PC-3 (cell line): ENCODE measurements around the gene LEP. TPM values are rescaled to one million over a fixed set of nuclear protein-coding genes. Genes with fewer than 3 reads are reported as not detected.

ENCODE experiments used
- ATAC-seq: fragments of 200-7000 bp; cut with Tn5 transposase; 2 replicates; pipeline ENCODE4 v1.9.1; 2020; ENCODE audit warnings: mild to moderate bottlenecking, moderate library complexity
- BruUV-seq: library from RNA; stranded (reverse); fragments of 400-500 nt; replicated peaks from 2 replicates; lab custom pipeline; 2021; lab: Mats Ljungman, UMichigan
- CTCF ChIA-PET: fragments of 300-600 bp; sonication (Branson Sonifier 250); formaldehyde crosslinking; loops from one replicate; lab custom pipeline; 2022; ENCODE audit warnings: antibody characterized with exemption; lab: Charles Lee
- POLR2A ChIA-PET: fragments of 300-600 bp; sonication (Branson Sonifier 250); formaldehyde crosslinking; loops from one replicate; lab custom pipeline; 2022; ENCODE audit warnings: antibody characterized with exemption; ENCODE audit not compliant: unreplicated experiment; lab: Charles Lee
- DNase-seq: peaks from one replicate; pipeline ENCODE4 v3.0.0-alpha.2; 2015
- H2AFZ ChIP-seq: fragments of 300-600 bp; sonication (generic); 2 replicates; pipeline ENCODE4 v1.6.0; 2016; ENCODE audit warnings: antibody characterized with exemption, low read length
- H3F3A ChIP-seq: fragments of 300-600 bp; sonication (generic); one replicate; pipeline ENCODE4 v1.6.0; 2017; ENCODE audit warnings: antibody characterized with exemption, low read length, control low read depth, mild to moderate bottlenecking; ENCODE audit not compliant: unreplicated experiment
- H3K27ac ChIP-seq: fragments of 300-600 bp; sonication (generic); 2 replicates; pipeline ENCODE4 v1.5.1; 2016; ENCODE audit warnings: mild to moderate bottlenecking, low read length
- H3K27me3 ChIP-seq: fragments of 300-600 bp; sonication (generic); 2 replicates; pipeline ENCODE4 v1.6.1; 2016; ENCODE audit warnings: low read length, mixed read lengths
- H3K36me3 ChIP-seq: fragments of 300-600 bp; sonication (generic); 2 replicates; pipeline ENCODE4 v1.6.1; 2016; ENCODE audit warnings: low read depth, mixed run types, low read length, mixed read lengths
- H3K4me1 ChIP-seq: fragments of 300-600 bp; sonication (generic); 2 replicates; pipeline ENCODE4 v1.5.1; 2016; ENCODE audit warnings: low read length; ENCODE audit not compliant: insufficient read depth
- H3K4me2 ChIP-seq: fragments of 300-600 bp; sonication (generic); 2 replicates; pipeline ENCODE4 v1.6.0; 2016; ENCODE audit warnings: low read length
- H3K4me3 ChIP-seq: fragments of 300-600 bp; sonication (generic); 2 replicates; pipeline ENCODE4 v1.5.1; 2016; ENCODE audit warnings: mild to moderate bottlenecking, low read length, mixed read lengths
- H3K79me2 ChIP-seq: fragments of 300-600 bp; sonication (generic); 2 replicates; pipeline ENCODE4 v1.6.1; 2017; ENCODE audit warnings: low read length, mixed read lengths
- H3K9ac ChIP-seq: fragments of 300-600 bp; sonication (generic); 2 replicates; pipeline ENCODE4 v1.6.0; 2016; ENCODE audit warnings: mild to moderate bottlenecking, low read length
- H3K9me2 ChIP-seq: fragments of 300-600 bp; sonication (generic); replicated peaks from 2 replicates; pipeline ENCODE4 v1.6.1; 2016; ENCODE audit warnings: mixed run types, low read length, mixed read lengths
- H3K9me3 ChIP-seq: fragments of 300-600 bp; sonication (generic); 2 replicates; pipeline ENCODE4 v1.6.1; 2016; ENCODE audit warnings: low read length, mixed read lengths
- H4K20me1 ChIP-seq: fragments of 300-600 bp; sonication (generic); 2 replicates; pipeline ENCODE4 v1.6.1; 2016; ENCODE audit warnings: low read length, mixed read lengths
- EZH2 ChIP-seq: fragments of 300-600 bp; sonication (generic); IDR thresholded peaks from one replicate; pipeline ENCODE4 v1.6.1; 2017; ENCODE audit warnings: antibody characterized with exemption, mild to moderate bottlenecking, low read length; ENCODE audit not compliant: unreplicated experiment
- EZH2phosphoT487 ChIP-seq: fragments of 300-600 bp; sonication (generic); IDR thresholded peaks from 2 replicates; pipeline ENCODE4 v1.6.1; 2018; ENCODE audit warnings: mild to moderate bottlenecking, antibody characterized with exemption, low read length, borderline replicate concordance
- intact Hi-C: fragments of 100-400 bp; cut with micrococcal nuclease; formaldehyde crosslinking; loops from 2 replicates; pipeline ENCODE4 v1.9.0; 2023
- total RNA-seq: library from RNA; depleted of rRNA; stranded (reverse); fragments of >200 nt; gene quantifications from 2 replicates; pipeline ENCODE4 v1.2.3, GENCODE V29; 2014
- TF ChIP-seq, protein P1 (sequence below): fragments of 300-600 bp; sonication (generic); conservative IDR thresholded peaks from 2 replicates; pipeline ENCODE4 v1.5.1; 2017; ENCODE audit warnings: antibody characterized with exemption, low read depth, mild to moderate bottlenecking, low read length

The LEP gene
- total RNA-seq, 1 experiment from 2014 or later, result not detected

DNA sequence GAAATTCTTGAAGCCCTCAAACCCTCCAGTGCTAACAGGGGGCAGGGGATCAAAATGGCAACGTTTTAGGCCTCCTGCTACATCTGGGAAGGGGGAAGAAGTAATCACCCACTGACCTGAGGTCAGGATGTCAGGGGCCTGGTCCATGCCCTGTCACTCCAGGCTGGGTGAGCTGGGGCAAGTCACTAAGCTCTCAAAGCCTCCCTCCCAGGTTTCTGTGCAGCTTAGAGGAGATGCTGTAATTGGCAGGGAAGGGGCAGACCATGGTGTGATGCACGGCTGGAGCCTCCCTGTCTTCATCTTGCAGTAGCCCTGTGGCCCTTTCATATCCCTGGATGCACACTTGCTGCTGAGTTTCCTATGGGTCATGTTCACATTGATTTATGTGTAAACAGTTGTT lies 27.2 kb downstream of the LEP start:
- intact Hi-C loops, result no loop called here
- ATAC-seq, result no peak
- Histone ChIP-seq H3K79me2 (no peaks in the 10 kb centered on the region), H3K4me2 (no peak overlapping the region), H3K4me1 (no peaks in the 10 kb centered on the region), H3K9me3 (no peaks in the 10 kb centered on the region), H4K20me1 (no peaks in the 10 kb centered on the region), H3K9ac (no peak overlapping the region), H3K4me3 (no peak overlapping the region), H2AFZ (no peak overlapping the region), H3K36me3 (no peaks in the 10 kb centered on the region), H3K27ac (no peak overlapping the region), H3K9me2 (no peaks in the 10 kb centered on the region), H3F3A (no peaks in the 10 kb centered on the region), H3K27me3 (no peaks in the 10 kb centered on the region)
- CTCF ChIA-PET, result no interaction called here
- no peak for TF ChIP-seq EZH2phosphoT487
- TF ChIP-seq, protein P1, sequence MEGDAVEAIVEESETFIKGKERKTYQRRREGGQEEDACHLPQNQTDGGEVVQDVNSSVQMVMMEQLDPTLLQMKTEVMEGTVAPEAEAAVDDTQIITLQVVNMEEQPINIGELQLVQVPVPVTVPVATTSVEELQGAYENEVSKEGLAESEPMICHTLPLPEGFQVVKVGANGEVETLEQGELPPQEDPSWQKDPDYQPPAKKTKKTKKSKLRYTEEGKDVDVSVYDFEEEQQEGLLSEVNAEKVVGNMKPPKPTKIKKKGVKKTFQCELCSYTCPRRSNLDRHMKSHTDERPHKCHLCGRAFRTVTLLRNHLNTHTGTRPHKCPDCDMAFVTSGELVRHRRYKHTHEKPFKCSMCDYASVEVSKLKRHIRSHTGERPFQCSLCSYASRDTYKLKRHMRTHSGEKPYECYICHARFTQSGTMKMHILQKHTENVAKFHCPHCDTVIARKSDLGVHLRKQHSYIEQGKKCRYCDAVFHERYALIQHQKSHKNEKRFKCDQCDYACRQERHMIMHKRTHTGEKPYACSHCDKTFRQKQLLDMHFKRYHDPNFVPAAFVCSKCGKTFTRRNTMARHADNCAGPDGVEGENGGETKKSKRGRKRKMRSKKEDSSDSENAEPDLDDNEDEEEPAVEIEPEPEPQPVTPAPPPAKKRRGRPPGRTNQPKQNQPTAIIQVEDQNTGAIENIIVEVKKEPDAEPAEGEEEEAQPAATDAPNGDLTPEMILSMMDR, result no peak
- POLR2A ChIA-PET, result no interaction called here
- DNase-seq, result no peak
- BruUV-seq, result no TSS peak

DNA sequence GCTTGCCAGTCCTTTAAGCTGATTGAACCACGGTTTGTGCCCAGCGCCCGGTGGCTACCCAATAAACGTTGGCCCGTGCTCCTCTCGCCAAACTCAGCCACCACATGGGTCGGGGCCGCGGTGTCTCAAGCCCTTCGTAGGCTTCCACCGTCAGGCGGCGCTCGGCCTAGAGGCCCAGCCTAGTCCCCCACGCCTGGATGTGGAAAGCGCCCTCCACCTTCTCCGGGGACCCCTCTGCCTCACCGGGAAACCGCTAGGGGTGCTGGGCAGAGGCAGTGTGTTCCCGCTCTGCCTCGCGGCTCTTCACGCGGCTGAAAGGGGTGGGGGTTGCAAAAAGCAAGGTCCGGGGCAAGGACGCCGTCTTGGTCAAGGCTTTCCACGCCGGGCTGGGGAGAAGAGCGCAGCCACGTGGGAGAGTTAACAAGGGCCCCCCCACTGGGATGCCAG lies 29.8 kb downstream of the LEP start:
- Histone ChIP-seq H3K27me3 (no peaks in the 10 kb centered on the region), H3F3A (no peaks in the 10 kb centered on the region), H3K36me3 (no peaks in the 10 kb centered on the region), H4K20me1 (no peaks in the 10 kb centered on the region), H3K9me2 (no peaks in the 10 kb centered on the region), H3K9me3 (no peaks in the 10 kb centered on the region), H3K4me1 (no peaks in the 10 kb centered on the region), H3K9ac (no peak overlapping the region), H3K79me2 (no peaks in the 10 kb centered on the region), H3K4me2 (no peak overlapping the region), H2AFZ (no peak overlapping the region), H3K27ac (no peak overlapping the region), H3K4me3 (no peak overlapping the region)
- no peak for DNase-seq
- POLR2A ChIA-PET, result no interaction called here
- BruUV-seq, result no TSS peak
- CTCF ChIA-PET, result no interaction called here
- TF ChIP-seq EZH2phosphoT487 (no peak), EZH2 (no peak)
- TF ChIP-seq, protein P1, result no peak
- intact Hi-C loops, result no loop called here
- ATAC-seq, result no peak

GRCh38 chr7:128271471-128271941 lies 30.4 kb downstream of the LEP start:
- Histone ChIP-seq H3K4me3 (no peak overlapping the region), H3K27me3 (no peaks in the 10 kb centered on the region), H4K20me1 (no peaks in the 10 kb centered on the region), H3K9me3 (no peaks in the 10 kb centered on the region), H3K4me2 (no peak overlapping the region), H3F3A (no peaks in the 10 kb centered on the region), H3K27ac (no peak overlapping the region), H3K9ac (no peak overlapping the region), H3K36me3 (no peaks in the 10 kb centered on the region), H3K9me2 (no peaks in the 10 kb centered on the region), H3K79me2 (no peaks in the 10 kb centered on the region), H2AFZ (no peak overlapping the region), H3K4me1 (no peaks in the 10 kb centered on the region)
- BruUV-seq, result no TSS peak
- DNase-seq (no peak), ATAC-seq (no peak)
- no peak for TF ChIP-seq EZH2
- ChIA-PET POLR2A (no interaction called here), CTCF (no interaction called here)
- intact Hi-C loops, result no loop called here
